Fibroblast of lung (primary cell): Measurements from ENCODE around the gene SEZ6L. TPM values are rescaled to one million over a fixed set of nuclear protein-coding genes. Genes with fewer than 3 reads are reported as not detected.

Source experiments
- DNase-seq, 2 donors: peaks; one replicate each; pipeline versions ENCODE4 v3.0.0 to v3.0.0-alpha.2; 2010; ENCODE audit warnings: low read depth in 2 of 2
- H2AFZ ChIP-seq: 2 replicates; pipeline ENCODE4 v1.5.1; 2012; ENCODE audit warnings: low read length, control low read depth, inconsistent platforms
- H3K27ac ChIP-seq: 2 replicates; pipeline ENCODE4 v1.5.1; 2011; ENCODE audit warnings: low read length, control low read depth; ENCODE audit not compliant: insufficient read depth
- H3K27me3 ChIP-seq: 2 replicates; pipeline ENCODE4 v1.5.1; 2011; ENCODE audit warnings: mild to moderate bottlenecking, low read length; ENCODE audit not compliant: control insufficient read depth, insufficient read depth
- H3K36me3 ChIP-seq: 2 replicates; pipeline ENCODE4 v1.5.1; 2011; ENCODE audit warnings: low read length; ENCODE audit not compliant: control insufficient read depth, insufficient read depth
- H3K4me1 ChIP-seq: 2 replicates; pipeline ENCODE4 v1.5.1; 2011; ENCODE audit warnings: low read length; ENCODE audit not compliant: control insufficient read depth, insufficient read depth; ENCODE audit errors: extremely low read depth
- H3K4me2 ChIP-seq: 2 replicates; pipeline ENCODE4 v1.5.1; 2011; ENCODE audit warnings: low read length, control low read depth; ENCODE audit not compliant: insufficient read depth; ENCODE audit errors: extremely low read depth
- H3K4me3 ChIP-seq, 4 experiments: fragments of 200-600 bp in 1 of 4; sonication (generic) in 1 of 4; replicated peaks in 1 of 4; 2 replicates each; pipeline ENCODE4 v1.5.1; 2011 to 2016; ENCODE audit warnings: low read length in 4 of 4, low read depth in 3 of 4, mild to moderate bottlenecking in 3 of 4, control low read depth in 2 of 4, inconsistent platforms in 1 of 4, mixed read lengths in 1 of 4; ENCODE audit not compliant: insufficient read depth in 1 of 4; ENCODE audit errors: control extremely low read depth in 1 of 4
- H3K79me2 ChIP-seq: 2 replicates; pipeline ENCODE4 v1.5.1; 2012; ENCODE audit warnings: mild to moderate bottlenecking, low read length, inconsistent platforms; ENCODE audit not compliant: control insufficient read depth, insufficient read depth
- H3K9ac ChIP-seq: 2 replicates; pipeline ENCODE4 v1.5.1; 2011; ENCODE audit warnings: mild to moderate bottlenecking, low read length, control low read depth; ENCODE audit not compliant: insufficient read depth
- H3K9me3 ChIP-seq: 2 replicates; pipeline ENCODE4 v1.5.1; 2012; ENCODE audit warnings: low read depth, low read length; ENCODE audit not compliant: control insufficient read depth, insufficient read depth
- H4K20me1 ChIP-seq: 2 replicates; pipeline ENCODE4 v1.5.1; 2011; ENCODE audit warnings: low read length; ENCODE audit not compliant: control insufficient read depth, insufficient read depth; ENCODE audit errors: extremely low read depth
- EZH2 ChIP-seq: IDR thresholded peaks from 2 replicates; pipeline ENCODE4 v1.5.1; 2012; ENCODE audit warnings: low read length, control low read depth, mild to moderate bottlenecking; ENCODE audit errors: missing control alignments
- polyA plus RNA-seq, 2 donors: library from polyadenylated mRNA; depleted of rRNA in 1 of 2; stranded (reverse) in 1 of 2; unstranded in 1 of 2; fragments of >200 nt; gene quantifications; 2 replicates each; pipeline ENCODE4 v1.2.1, GENCODE V29; 2011 to 2012; ENCODE audit warnings: missing spikeins in 1 of 2
- total RNA-seq: library from RNA; depleted of rRNA; stranded (reverse); fragments of >200 nt; gene quantifications from 2 replicates; pipeline ENCODE4 v1.2.1, GENCODE V29; 2014
- TF ChIP-seq, protein P1 (sequence below), 2 donors: IDR thresholded peaks in 1 of 2; conservative IDR thresholded peaks in 1 of 2; 1 replicate in 1 of 2; 2 replicates in 1 of 2; pipeline ENCODE4 v1.5.1; 2011 to 2012; ENCODE audit warnings: low read length in 2 of 2, control low read depth in 1 of 2, inconsistent platforms in 1 of 2, low read depth in 1 of 2, mild to moderate bottlenecking in 1 of 2

SEZ6L gene
- total and polyA plus RNA-seq, 2 donors (not counting 1 experiment from before 2014, with no cell fraction given): not detected

DNA sequence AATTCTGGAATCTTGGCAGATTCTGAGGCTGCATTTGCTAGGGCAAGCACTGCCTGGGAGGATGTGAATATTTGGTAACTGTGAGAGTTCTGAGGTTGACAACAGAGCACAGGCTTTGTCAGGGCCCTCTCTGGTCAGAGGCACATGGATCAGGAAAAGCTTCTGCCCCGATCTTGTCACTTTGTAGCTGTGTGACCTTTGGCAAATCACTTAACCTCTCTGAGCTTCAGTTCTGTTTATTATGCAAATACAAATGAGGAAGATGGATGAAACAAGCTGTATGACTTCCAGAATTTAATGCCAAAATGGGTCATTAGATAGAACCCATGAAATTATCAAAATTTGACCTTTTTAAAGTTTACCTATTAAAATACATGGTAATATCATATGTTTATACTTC, 94.9 kb downstream of the SEZ6L start:
- H3K4me1 ChIP-seq: no peaks in the 10 kb centered on the region
- no peak overlapping the region for H3K4me3 ChIP-seq
- H3K4me2 ChIP-seq: no peak overlapping the region
- no peak overlapping the region for H2AFZ ChIP-seq
- no peaks in the 10 kb centered on the region for H3K36me3 ChIP-seq
- H3K9ac ChIP-seq: no peak overlapping the region
- no peaks in the 10 kb centered on the region for H3K9me3 ChIP-seq
- DNase-seq: no peak
- H3K79me2 ChIP-seq: no peaks in the 10 kb centered on the region
- no peaks in the 10 kb centered on the region for H4K20me1 ChIP-seq
- no peak overlapping the region for H3K27ac ChIP-seq
- TF ChIP-seq, protein P1, sequence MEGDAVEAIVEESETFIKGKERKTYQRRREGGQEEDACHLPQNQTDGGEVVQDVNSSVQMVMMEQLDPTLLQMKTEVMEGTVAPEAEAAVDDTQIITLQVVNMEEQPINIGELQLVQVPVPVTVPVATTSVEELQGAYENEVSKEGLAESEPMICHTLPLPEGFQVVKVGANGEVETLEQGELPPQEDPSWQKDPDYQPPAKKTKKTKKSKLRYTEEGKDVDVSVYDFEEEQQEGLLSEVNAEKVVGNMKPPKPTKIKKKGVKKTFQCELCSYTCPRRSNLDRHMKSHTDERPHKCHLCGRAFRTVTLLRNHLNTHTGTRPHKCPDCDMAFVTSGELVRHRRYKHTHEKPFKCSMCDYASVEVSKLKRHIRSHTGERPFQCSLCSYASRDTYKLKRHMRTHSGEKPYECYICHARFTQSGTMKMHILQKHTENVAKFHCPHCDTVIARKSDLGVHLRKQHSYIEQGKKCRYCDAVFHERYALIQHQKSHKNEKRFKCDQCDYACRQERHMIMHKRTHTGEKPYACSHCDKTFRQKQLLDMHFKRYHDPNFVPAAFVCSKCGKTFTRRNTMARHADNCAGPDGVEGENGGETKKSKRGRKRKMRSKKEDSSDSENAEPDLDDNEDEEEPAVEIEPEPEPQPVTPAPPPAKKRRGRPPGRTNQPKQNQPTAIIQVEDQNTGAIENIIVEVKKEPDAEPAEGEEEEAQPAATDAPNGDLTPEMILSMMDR (conservative IDR thresholded peaks at IDR 0.05 in 1 of 2, IDR thresholded peaks at IDR 0.05 in 1 of 2; ENCODE audit: low read depth in 1 of 2, low read length in 2 of 2): no peak
- TF ChIP-seq EZH2: no peak
- no peaks in the 10 kb centered on the region for H3K27me3 ChIP-seq

DNA sequence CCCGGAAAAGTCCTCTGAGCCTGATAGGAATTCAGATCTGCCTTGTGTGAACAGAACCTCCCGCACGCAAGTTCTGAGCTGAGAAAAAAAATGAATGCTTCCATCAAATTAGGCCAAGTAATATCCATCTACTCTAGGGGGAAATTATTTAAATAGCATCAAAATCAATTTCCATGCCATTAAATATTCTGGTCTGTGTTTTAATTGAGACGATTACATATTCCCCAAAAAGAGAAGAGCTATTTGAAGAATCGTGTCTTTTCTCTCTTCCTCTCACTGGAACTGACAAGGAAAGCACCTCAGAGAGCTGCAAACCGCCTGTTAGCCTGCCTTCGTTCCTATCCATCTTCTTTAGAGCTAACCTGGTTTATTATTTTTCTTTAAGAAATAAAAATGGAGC, 96.0 kb downstream of the SEZ6L start:
- Histone ChIP-seq H3K4me2 (no peak overlapping the region), H3K9me3 (no peaks in the 10 kb centered on the region), H3K36me3 (no peaks in the 10 kb centered on the region), H3K4me1 (no peaks in the 10 kb centered on the region), H4K20me1 (no peaks in the 10 kb centered on the region), H3K4me3 (no peak overlapping the region), H2AFZ (no peak overlapping the region), H3K9ac (no peak overlapping the region), H3K27me3 (no peaks in the 10 kb centered on the region), H3K27ac (no peak overlapping the region), H3K79me2 (no peaks in the 10 kb centered on the region)
- no peak for TF ChIP-seq EZH2
- TF ChIP-seq, protein P1 (conservative IDR thresholded peaks at IDR 0.05 in 1 of 2, IDR thresholded peaks at IDR 0.05 in 1 of 2; ENCODE audit: low read depth in 1 of 2, low read length in 2 of 2): no peak
- no peak for DNase-seq

DNA sequence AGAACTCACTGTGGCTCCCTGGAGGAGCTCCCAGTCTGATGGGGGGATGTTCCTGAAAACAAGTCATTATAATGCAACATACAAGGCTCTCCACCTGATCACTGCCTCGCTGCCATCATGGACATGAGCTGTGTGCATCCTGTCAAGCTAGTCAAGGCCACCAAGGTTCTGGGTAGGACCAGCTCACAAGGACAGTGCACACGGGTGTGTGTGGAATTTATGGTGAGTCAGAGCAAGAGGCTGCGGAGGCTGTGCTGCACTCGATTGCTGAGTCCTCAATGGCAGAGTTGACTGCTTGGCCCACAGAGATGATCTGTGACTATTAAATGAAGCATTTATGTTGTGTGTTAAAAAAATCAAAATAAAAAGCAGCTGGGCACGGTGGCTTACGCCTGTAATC, 96.6 kb downstream of the SEZ6L start:
- no peak overlapping the region for H3K4me2 ChIP-seq
- TF ChIP-seq, protein P1 (conservative IDR thresholded peaks at IDR 0.05 in 1 of 2, IDR thresholded peaks at IDR 0.05 in 1 of 2; ENCODE audit: low read depth in 1 of 2, low read length in 2 of 2): no peak
- TF ChIP-seq EZH2: no peak
- H3K4me1 ChIP-seq: no peaks in the 10 kb centered on the region
- no peaks in the 10 kb centered on the region for H4K20me1 ChIP-seq
- no peak overlapping the region for H3K27ac ChIP-seq
- no peak for DNase-seq
- H3K9ac ChIP-seq: no peak overlapping the region
- H3K9me3 ChIP-seq: no peaks in the 10 kb centered on the region
- H3K4me3 ChIP-seq: no peak overlapping the region
- H3K79me2 ChIP-seq: no peaks in the 10 kb centered on the region
- no peak overlapping the region for H2AFZ ChIP-seq
- no peaks in the 10 kb centered on the region for H3K27me3 ChIP-seq
- no peaks in the 10 kb centered on the region for H3K36me3 ChIP-seq
